Measurements from ENCODE around the gene TRABD2B.

TRABD2B gene

DNA sequence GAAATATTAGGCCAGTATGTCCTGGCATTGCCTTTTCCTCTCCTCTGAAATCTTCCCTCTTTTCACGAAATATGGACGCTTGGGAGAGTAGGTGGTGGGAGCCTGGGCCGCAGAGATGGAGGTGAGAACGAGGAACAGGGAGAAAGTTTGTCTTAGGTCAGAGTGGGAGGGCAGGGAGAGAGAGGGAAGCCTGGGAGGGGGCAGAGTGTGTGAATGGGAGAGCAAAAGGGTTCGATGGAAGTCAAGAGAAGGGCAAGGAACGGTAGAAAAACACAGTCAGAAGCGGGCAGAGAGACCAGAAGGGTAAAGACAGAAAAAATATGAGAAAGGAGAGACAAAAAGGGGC, 1.2 kb downstream of the TRABD2B start:
- Histone ChIP-seq H3K79me1 (replicated peaks; ENCODE audit: low read length, poor library complexity, severe bottlenecking) (no peaks in the 10 kb centered on the region), H2BK15ac (ENCODE audit: low read depth, poor library complexity, severe bottlenecking) (no peak overlapping the region), H4K91ac (ENCODE audit: low read length) (no peak overlapping the region), H2AK5ac (ENCODE audit: low read length, severe bottlenecking) (no peak overlapping the region), H3K9ac (ENCODE audit: low read length) (peak overlapping the region; percentile 52), H3K18ac (ENCODE audit: low read depth in 1 of 2, low read length in 2 of 2) (no peak overlapping the region), H3K27ac (ENCODE audit: low read length, poor library complexity, severe bottlenecking) (no peak overlapping the region), H3K36me3 (ENCODE audit: control insufficient read depth in 1 of 2, insufficient read depth in 2 of 2, low read depth in 1 of 2, low read length in 2 of 2) (peaks cover 0 to 3% of the 10 kb centered on the region in 2 experiments), H2AFZ (ENCODE audit: low read depth, low read length) (no peak overlapping the region), H2BK5ac (ENCODE audit: low read depth, low read length, poor library complexity, severe bottlenecking) (no peak overlapping the region), H3K9me3 (ENCODE audit: control insufficient read depth, low read length) (no peaks in the 10 kb centered on the region), H2BK120ac (ENCODE audit: low read depth, low read length) (no peak overlapping the region), H3K14ac (ENCODE audit: low read length in 2 of 2) (no peak overlapping the region), H4K8ac (ENCODE audit: low read length) (no peak overlapping the region), H3K4ac (ENCODE audit: low read depth in 1 of 2, low read length in 2 of 2) (no peak overlapping the region), H2BK12ac (ENCODE audit: low read length in 2 of 2) (no peak overlapping the region), H3K4me2 (ENCODE audit: low read length, poor library complexity, severe bottlenecking) (no peak overlapping the region), H3K27me3 (ENCODE audit: control insufficient read depth in 1 of 2, insufficient read depth in 1 of 2, low read length in 2 of 2) (peaks cover 38 to 65% of the 10 kb centered on the region in 2 experiments), H3K4me1 (ENCODE audit: control insufficient read depth, insufficient read depth, low read depth, low read length) (peaks cover 9% of the 10 kb centered on the region), H3K23ac (ENCODE audit: low read length in 2 of 2) (no peak overlapping the region), H3K4me3 (ENCODE audit: insufficient read depth in 1 of 2, low read depth in 1 of 2, low read length in 2 of 2) (peak overlapping the region in 1 of 2 experiments; percentile 73)
- DNase-seq, result no peak
- 19% methylated on average over 7 of the region's 7 CpGs for WGBS

- H3K79me1 ChIP-seq (replicated peaks; ENCODE audit: low read length, poor library complexity, severe bottlenecking), result no peaks in the 10 kb centered on the region
- peak overlapping the region in 1 of 2 experiments; percentile 73 for H3K4me3 ChIP-seq (ENCODE audit: insufficient read depth in 1 of 2, low read depth in 1 of 2, low read length in 2 of 2)
- H2AK5ac ChIP-seq (ENCODE audit: low read length, severe bottlenecking), result no peak overlapping the region
- peaks cover 33 to 65% of the 10 kb centered on the region in 2 experiments for H3K27me3 ChIP-seq (ENCODE audit: control insufficient read depth in 1 of 2, insufficient read depth in 1 of 2, low read length in 2 of 2)
- H2BK120ac ChIP-seq (ENCODE audit: low read depth, low read length), result no peak overlapping the region
- H3K9me3 ChIP-seq (ENCODE audit: control insufficient read depth, low read length), result no peaks in the 10 kb centered on the region
- H2BK5ac ChIP-seq (ENCODE audit: low read depth, low read length, poor library complexity, severe bottlenecking), result no peak overlapping the region
- 63% methylated on average over 8 of the region's 8 CpGs for WGBS
- H3K4ac ChIP-seq (ENCODE audit: low read depth in 1 of 2, low read length in 2 of 2), result no peak overlapping the region
- DNase-seq, result no peak
- no peak overlapping the region for H2BK15ac ChIP-seq (ENCODE audit: low read depth, poor library complexity, severe bottlenecking)
- peaks cover 9% of the 10 kb centered on the region for H3K4me1 ChIP-seq (ENCODE audit: control insufficient read depth, insufficient read depth, low read depth, low read length)
- no peak overlapping the region for H3K4me2 ChIP-seq (ENCODE audit: low read length, poor library complexity, severe bottlenecking)
- H4K91ac ChIP-seq (ENCODE audit: low read length), result no peak overlapping the region
- no peak overlapping the region for H3K14ac ChIP-seq (ENCODE audit: low read length in 2 of 2)
- peaks cover 0 to 3% of the 10 kb centered on the region in 2 experiments for H3K36me3 ChIP-seq (ENCODE audit: control insufficient read depth in 1 of 2, insufficient read depth in 2 of 2, low read depth in 1 of 2, low read length in 2 of 2)
- H3K23ac ChIP-seq (ENCODE audit: low read length in 2 of 2), result no peak overlapping the region
- H3K18ac ChIP-seq (ENCODE audit: low read depth in 1 of 2, low read length in 2 of 2), result no peak overlapping the region
- H2BK12ac ChIP-seq (ENCODE audit: low read length in 2 of 2), result no peak overlapping the region
- H2AFZ ChIP-seq (ENCODE audit: low read depth, low read length), result no peak overlapping the region
- no peak overlapping the region for H3K9ac ChIP-seq (ENCODE audit: low read length)
- H3K27ac ChIP-seq (ENCODE audit: low read length, poor library complexity, severe bottlenecking), result no peak overlapping the region
- H4K8ac ChIP-seq (ENCODE audit: low read length), result no peak overlapping the region
Measured at GRCh38 chr1:47995306-47996050, 1.7 kb downstream of the TRABD2B start.

GRCh38 chr1:47993881-47994625, 3.1 kb downstream of the TRABD2B start:
- H3K14ac ChIP-seq (ENCODE audit: low read length in 2 of 2), result no peak overlapping the region
- no peak overlapping the region for H2BK120ac ChIP-seq (ENCODE audit: low read depth, low read length)
- 94% methylated on average over 34 of the region's 34 CpGs for WGBS
- no peak overlapping the region for H2AK5ac ChIP-seq (ENCODE audit: low read length, severe bottlenecking)
- no peak for DNase-seq
- no peak overlapping the region for H2BK5ac ChIP-seq (ENCODE audit: low read depth, low read length, poor library complexity, severe bottlenecking)
- H2BK12ac ChIP-seq (ENCODE audit: low read length in 2 of 2), result no peak overlapping the region
- no peak overlapping the region for H3K18ac ChIP-seq (ENCODE audit: low read depth in 1 of 2, low read length in 2 of 2)
- H3K9me3 ChIP-seq (ENCODE audit: control insufficient read depth, low read length), result no peaks in the 10 kb centered on the region
- no peak overlapping the region for H3K23ac ChIP-seq (ENCODE audit: low read length in 2 of 2)
- no peak overlapping the region for H3K4ac ChIP-seq (ENCODE audit: low read depth in 1 of 2, low read length in 2 of 2)
- H3K79me1 ChIP-seq (replicated peaks; ENCODE audit: low read length, poor library complexity, severe bottlenecking), result no peaks in the 10 kb centered on the region
- H3K4me3 ChIP-seq (ENCODE audit: insufficient read depth in 1 of 2, low read depth in 1 of 2, low read length in 2 of 2), result no peak overlapping the region
- no peak overlapping the region for H2BK15ac ChIP-seq (ENCODE audit: low read depth, poor library complexity, severe bottlenecking)
- H3K27me3 ChIP-seq (ENCODE audit: control insufficient read depth in 1 of 2, insufficient read depth in 1 of 2, low read length in 2 of 2), result peaks cover 19 to 61% of the 10 kb centered on the region in 2 experiments
- peaks cover 9% of the 10 kb centered on the region for H3K4me1 ChIP-seq (ENCODE audit: control insufficient read depth, insufficient read depth, low read depth, low read length)
- peaks cover 0 to 3% of the 10 kb centered on the region in 2 experiments for H3K36me3 ChIP-seq (ENCODE audit: control insufficient read depth in 1 of 2, insufficient read depth in 2 of 2, low read depth in 1 of 2, low read length in 2 of 2)
- H4K91ac ChIP-seq (ENCODE audit: low read length), result no peak overlapping the region
- no peak overlapping the region for H3K4me2 ChIP-seq (ENCODE audit: low read length, poor library complexity, severe bottlenecking)
- H3K27ac ChIP-seq (ENCODE audit: low read length, poor library complexity, severe bottlenecking), result no peak overlapping the region
- no peak overlapping the region for H4K8ac ChIP-seq (ENCODE audit: low read length)
- no peak overlapping the region for H2AFZ ChIP-seq (ENCODE audit: low read depth, low read length)
- no peak overlapping the region for H3K9ac ChIP-seq (ENCODE audit: low read length)

DNA sequence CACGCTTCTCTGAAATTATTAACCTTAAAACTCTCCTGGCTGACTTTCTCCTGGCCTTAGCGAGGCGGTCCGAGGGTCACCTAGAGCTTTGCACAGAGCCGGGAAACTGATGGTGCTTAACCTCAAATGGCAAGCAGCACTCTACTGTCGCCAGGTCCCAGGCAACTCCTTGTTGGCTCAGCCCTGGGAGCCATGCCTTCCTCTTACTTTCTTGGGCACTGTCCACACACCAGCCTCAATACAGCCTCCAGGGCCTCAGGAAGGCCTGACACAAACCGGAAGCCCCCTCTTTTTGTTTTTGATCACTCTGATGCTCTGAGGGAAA, 3.8 kb downstream of the TRABD2B start:
- Histone ChIP-seq H2AFZ (ENCODE audit: low read depth, low read length) (no peak overlapping the region), H2BK120ac (ENCODE audit: low read depth, low read length) (no peak overlapping the region), H3K4ac (ENCODE audit: low read depth in 1 of 2, low read length in 2 of 2) (no peak overlapping the region), H3K79me1 (replicated peaks; ENCODE audit: low read length, poor library complexity, severe bottlenecking) (no peaks in the 10 kb centered on the region), H3K9ac (ENCODE audit: low read length) (no peak overlapping the region), H2AK5ac (ENCODE audit: low read length, severe bottlenecking) (no peak overlapping the region), H4K8ac (ENCODE audit: low read length) (no peak overlapping the region), H3K27ac (ENCODE audit: low read length, poor library complexity, severe bottlenecking) (no peak overlapping the region), H3K4me3 (ENCODE audit: insufficient read depth in 1 of 2, low read depth in 1 of 2, low read length in 2 of 2) (no peak overlapping the region), H2BK5ac (ENCODE audit: low read depth, low read length, poor library complexity, severe bottlenecking) (no peak overlapping the region), H3K4me1 (ENCODE audit: control insufficient read depth, insufficient read depth, low read depth, low read length) (peaks cover 9% of the 10 kb centered on the region), H2BK12ac (ENCODE audit: low read length in 2 of 2) (no peak overlapping the region), H3K27me3 (ENCODE audit: control insufficient read depth in 1 of 2, insufficient read depth in 1 of 2, low read length in 2 of 2) (peaks cover 12 to 56% of the 10 kb centered on the region in 2 experiments), H3K14ac (ENCODE audit: low read length in 2 of 2) (no peak overlapping the region), H3K18ac (ENCODE audit: low read depth in 1 of 2, low read length in 2 of 2) (no peak overlapping the region), H3K9me3 (ENCODE audit: control insufficient read depth, low read length) (no peaks in the 10 kb centered on the region), H4K91ac (ENCODE audit: low read length) (no peak overlapping the region), H3K36me3 (ENCODE audit: control insufficient read depth in 1 of 2, insufficient read depth in 2 of 2, low read depth in 1 of 2, low read length in 2 of 2) (peaks cover 0 to 3% of the 10 kb centered on the region in 2 experiments), H2BK15ac (ENCODE audit: low read depth, poor library complexity, severe bottlenecking) (no peak overlapping the region), H3K4me2 (ENCODE audit: low read length, poor library complexity, severe bottlenecking) (no peak overlapping the region), H3K23ac (ENCODE audit: low read length in 2 of 2) (no peak overlapping the region)
- WGBS, result 90% methylated on average over 7 of the region's 7 CpGs
- DNase-seq, result no peak
